GM18507 (cell line): ENCODE results near the gene CDC6.

Source experiments
- DNase-seq: peaks from one replicate; pipeline ENCODE4 v3.0.0; 2011; ENCODE audit warnings: low read depth; ENCODE audit not compliant: insufficient read length; ENCODE audit errors: extremely low spot score
- FAIRE-seq: peaks from 2 replicates; lab custom pipeline; 2011; peaks lifted over from hg19 to GRCh38; lab: Jason Lieb, UNC

CDC6 gene

GRCh38 chr17:40309031-40309948 is 21.6 kb downstream of the CDC6 start, which contains the start of gene RARA:
Gene RARA, plus strand, starts transcription at chr17:40309180. Its CDS starts 22,039 bp downstream, at chr17:40331219.
- FAIRE-seq (peak; percentile 47), DNase-seq (no peak)

- FAIRE-seq (no peak), DNase-seq (no peak)
These were observed 22.4 kb downstream of the CDC6 start for GRCh38 chr17:40309949-40310510.

- DNase-seq (no peak), FAIRE-seq (peak; percentile 44)
These were observed 23.3 kb downstream of the CDC6 start for GRCh38 chr17:40310882-40311391.

GRCh38 chr17:40311575-40311974 is 23.9 kb downstream of the CDC6 start:
- DNase-seq (no peak), FAIRE-seq (no peak)

- FAIRE-seq: peak; percentile 54
- DNase-seq: no peak
These were observed 24.6 kb downstream of the CDC6 start for GRCh38 chr17:40312131-40312731.

GRCh38 chr17:40312893-40313667 is 25.4 kb downstream of the CDC6 start:
- no peak for DNase-seq
- no peak for FAIRE-seq

GRCh38 chr17:40313668-40314583 is 26.2 kb downstream of the CDC6 start:
- FAIRE-seq (no peak), DNase-seq (no peak)

GRCh38 chr17:40314584-40314956 is 26.9 kb downstream of the CDC6 start:
- DNase-seq (no peak), FAIRE-seq (no peak)

GRCh38 chr17:40315206-40315605 is 27.5 kb downstream of the CDC6 start:
- DNase-seq: no peak
- FAIRE-seq: no peak

GRCh38 chr17:40315678-40316570 is 28.2 kb downstream of the CDC6 start:
- no peak for DNase-seq
- no peak for FAIRE-seq

- no peak for DNase-seq
- no peak for FAIRE-seq
These were observed 29.1 kb downstream of the CDC6 start for GRCh38 chr17:40316571-40317344.

- DNase-seq: no peak
- peak; percentile 69 for FAIRE-seq
These were observed 29.7 kb downstream of the CDC6 start for GRCh38 chr17:40317345-40317873.

GRCh38 chr17:40317880-40318829 is 30.5 kb downstream of the CDC6 start:
- FAIRE-seq (peak; percentile 94), DNase-seq (peak; percentile 93)

- no peak for DNase-seq
- FAIRE-seq: no peak
These were observed 31.2 kb downstream of the CDC6 start for GRCh38 chr17:40318830-40319391.
